IgD-negative memory B cell (primary cell): ENCODE results near the gene GGTLC2. TPM values are rescaled to one million over a fixed set of nuclear protein-coding genes. Genes with fewer than 3 reads are reported as not detected.
"Not testable (repeated sequence)": the region's sequence is repeated elsewhere in the genome, so short reads cannot be mapped to it uniquely, and the experiment has no call there.

Experiments used
- H3K27ac Mint-ChIP-seq, 3 donors: one replicate each; pipeline ENCODE4 v1.8.0; 2020 to 2022; ENCODE audit warnings: mild to moderate bottlenecking in 3 of 3, mixed read lengths in 3 of 3, moderate library complexity in 1 of 3
- H3K27me3 Mint-ChIP-seq: one replicate; pipeline ENCODE4 v1.8.0; 2021; ENCODE audit warnings: mixed read lengths
- H3K36me3 Mint-ChIP-seq: one replicate; pipeline ENCODE4 v1.8.0; 2020; ENCODE audit warnings: mild to moderate bottlenecking, mixed read lengths
- H3K4me1 Mint-ChIP-seq, 3 donors: one replicate each; pipeline ENCODE4 v1.8.0; 2020 to 2022; ENCODE audit warnings: mixed read lengths in 3 of 3, mild to moderate bottlenecking in 1 of 3
- H3K4me3 Mint-ChIP-seq, 4 donors: one replicate each; pipeline ENCODE4 v1.8.0; 2020 to 2022; ENCODE audit warnings: mild to moderate bottlenecking in 4 of 4, mixed read lengths in 4 of 4, moderate library complexity in 3 of 4
- H3K9me3 Mint-ChIP-seq, 3 donors: one replicate each; pipeline ENCODE4 v1.8.0; 2020 to 2021; ENCODE audit warnings: mixed read lengths in 3 of 3, mild to moderate bottlenecking in 1 of 3
- polyA plus RNA-seq: library from polyadenylated mRNA; unstranded; fragments of 300-500 nt; fragmentation: Illumina TruSeq; gene quantifications from one replicate; pipeline ENCODE4 v1.2.3, GENCODE V29; 2021

The GGTLC2 gene
- polyA plus RNA-seq, 1 donor from 2014 or later: not detected

DNA sequence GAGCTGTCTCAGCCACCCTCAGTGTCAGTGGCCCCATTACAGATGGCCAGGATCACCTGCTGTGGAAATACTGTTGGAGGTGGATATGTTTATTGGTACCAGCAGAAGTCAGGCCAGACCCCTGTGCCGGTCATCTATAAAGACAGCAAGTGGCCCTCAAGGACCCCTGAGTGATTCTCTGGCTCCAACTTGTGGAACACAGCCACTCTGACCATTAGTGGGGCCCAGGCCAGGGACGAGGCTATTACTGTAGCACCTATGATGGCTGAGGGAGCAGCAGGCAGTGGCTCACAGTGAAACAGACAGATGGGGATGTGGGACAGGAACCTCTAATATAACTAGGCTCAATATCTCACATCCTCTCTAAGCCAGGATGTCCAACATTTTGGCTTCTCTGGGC lies 25.5 kb upstream of the GGTLC2 start:
- H3K27ac Mint-ChIP-seq: no peak overlapping the region
- H3K27me3 Mint-ChIP-seq: peaks cover 8% of the 10 kb centered on the region
- peaks cover 7 to 11% (median 10%) of the 10 kb centered on the region in 3 donors for H3K4me1 Mint-ChIP-seq
- H3K36me3 Mint-ChIP-seq: no peaks in the 10 kb centered on the region
- peaks cover 0 to 4% (median 3%) of the 10 kb centered on the region in 3 donors for H3K9me3 Mint-ChIP-seq
- H3K4me3 Mint-ChIP-seq: no peak overlapping the region

DNA sequence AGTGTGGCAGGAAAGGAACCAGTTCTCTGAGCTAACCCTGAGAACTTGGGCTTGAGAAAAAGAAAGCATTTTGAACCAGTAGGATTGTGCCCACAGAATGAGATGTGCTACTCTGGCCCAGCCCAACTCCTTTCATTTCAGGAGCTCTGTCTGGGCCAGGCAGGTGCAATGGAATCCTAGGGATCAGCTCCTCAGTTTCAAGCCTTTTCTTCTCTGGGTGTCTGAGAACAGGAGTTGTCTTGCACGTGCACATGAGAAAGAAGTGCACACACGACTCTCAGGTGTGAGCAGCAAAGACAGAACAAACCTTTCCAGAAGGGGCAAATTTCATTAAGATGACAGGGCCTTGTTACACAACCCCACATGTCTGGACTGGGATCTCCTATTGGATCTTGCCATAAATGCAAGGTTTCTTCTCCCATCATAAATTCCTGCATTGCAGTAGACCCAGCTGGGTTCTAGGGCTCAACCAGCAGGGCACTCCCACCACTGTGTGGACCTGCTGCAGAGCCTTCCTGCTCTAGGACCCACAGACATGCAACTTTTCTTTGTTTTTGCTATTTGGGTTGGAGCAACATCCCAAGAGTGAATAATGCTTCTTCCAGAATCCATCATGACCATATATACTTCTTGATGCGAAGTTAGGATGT lies 24.5 kb upstream of the GGTLC2 start:
- Mint-ChIP-seq H3K27me3 (peaks cover 11% of the 10 kb centered on the region), H3K9me3 (peaks cover 0 to 4% (median 3%) of the 10 kb centered on the region in 3 donors), H3K4me3 (no peak overlapping the region), H3K4me1 (peaks cover 7 to 11% (median 10%) of the 10 kb centered on the region in 3 donors), H3K27ac (no peak overlapping the region), H3K36me3 (peaks cover 2% of the 10 kb centered on the region)

- peak overlapping the region in 1 of 4 donors; percentile 75 for H3K4me3 Mint-ChIP-seq
- H3K9me3 Mint-ChIP-seq, H3K27ac Mint-ChIP-seq, H3K27me3 Mint-ChIP-seq, H3K4me1 Mint-ChIP-seq, H3K36me3 Mint-ChIP-seq: not testable (repeated sequence)
Measured at GRCh38 chr22:22628546-22629495, 15.6 kb upstream of the GGTLC2 start.

- not testable (repeated sequence) for H3K36me3 Mint-ChIP-seq, H3K9me3 Mint-ChIP-seq, H3K4me1 Mint-ChIP-seq, H3K27ac Mint-ChIP-seq, H3K27me3 Mint-ChIP-seq
- peak overlapping the region in 1 of 4 donors; percentile 22 for H3K4me3 Mint-ChIP-seq
Measured at GRCh38 chr22:22631223-22631652, 13.2 kb upstream of the GGTLC2 start.

- not testable (repeated sequence) for H3K36me3 Mint-ChIP-seq, H3K4me1 Mint-ChIP-seq, H3K4me3 Mint-ChIP-seq, H3K27me3 Mint-ChIP-seq, H3K27ac Mint-ChIP-seq, H3K9me3 Mint-ChIP-seq
Measured at GRCh38 chr22:22632226-22632625, 12.2 kb upstream of the GGTLC2 start.

- H3K9me3 Mint-ChIP-seq, H3K4me3 Mint-ChIP-seq, H3K4me1 Mint-ChIP-seq, H3K27ac Mint-ChIP-seq, H3K27me3 Mint-ChIP-seq, H3K36me3 Mint-ChIP-seq: not testable (repeated sequence)
Measured at GRCh38 chr22:22633533-22633932, 10.9 kb upstream of the GGTLC2 start.

DNA sequence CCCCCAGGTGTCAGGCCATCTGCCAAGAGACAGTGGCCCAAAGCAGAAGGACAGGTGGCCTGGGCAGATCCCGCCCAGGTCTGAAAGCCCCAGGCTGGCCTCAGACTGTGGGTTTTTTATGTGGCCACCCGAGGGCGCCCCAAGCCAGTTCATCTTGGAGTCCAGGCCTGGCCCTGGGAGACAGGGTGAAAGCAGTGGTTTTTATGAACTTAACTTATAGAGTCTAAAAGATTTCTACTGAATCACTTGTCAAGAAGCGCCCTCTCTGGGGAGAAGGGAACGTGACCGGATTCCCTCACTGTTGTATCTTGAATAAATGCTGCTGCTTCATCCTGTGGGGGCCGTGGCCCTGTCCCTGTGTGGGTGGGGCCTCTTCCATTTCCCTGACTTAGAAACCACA lies 8.2 kb upstream of the GGTLC2 start:
- H3K27me3 Mint-ChIP-seq, H3K9me3 Mint-ChIP-seq, H3K4me3 Mint-ChIP-seq, H3K36me3 Mint-ChIP-seq, H3K4me1 Mint-ChIP-seq, H3K27ac Mint-ChIP-seq: not testable (repeated sequence)

DNA sequence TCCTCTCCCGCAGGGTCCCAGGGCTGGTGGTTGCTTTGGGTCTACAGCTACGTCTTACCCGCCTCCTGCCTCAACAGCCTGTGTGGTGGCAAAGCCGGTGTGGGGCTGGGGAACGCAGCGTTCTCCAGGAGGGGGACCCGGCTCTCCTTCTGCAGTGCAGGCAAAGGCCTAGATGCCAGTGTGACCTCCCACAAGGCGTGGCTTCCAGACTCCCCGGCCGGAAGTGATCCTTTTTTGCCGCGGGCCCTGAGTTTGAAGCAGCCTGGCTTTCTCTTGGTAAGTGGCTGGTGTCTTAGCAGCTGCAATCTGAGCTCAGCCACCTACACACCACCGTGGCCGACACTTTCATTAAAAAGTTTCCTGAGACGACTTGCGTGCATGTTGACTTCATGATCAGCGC lies 6.1 kb upstream of the GGTLC2 start:
- H3K4me3 Mint-ChIP-seq, H3K9me3 Mint-ChIP-seq, H3K27ac Mint-ChIP-seq, H3K27me3 Mint-ChIP-seq, H3K4me1 Mint-ChIP-seq, H3K36me3 Mint-ChIP-seq: not testable (repeated sequence)

- not testable (repeated sequence) for H3K4me3 Mint-ChIP-seq, H3K27me3 Mint-ChIP-seq, H3K9me3 Mint-ChIP-seq, H3K27ac Mint-ChIP-seq, H3K4me1 Mint-ChIP-seq, H3K36me3 Mint-ChIP-seq
Measured at GRCh38 chr22:22642255-22642654, 2.2 kb upstream of the GGTLC2 start.

DNA sequence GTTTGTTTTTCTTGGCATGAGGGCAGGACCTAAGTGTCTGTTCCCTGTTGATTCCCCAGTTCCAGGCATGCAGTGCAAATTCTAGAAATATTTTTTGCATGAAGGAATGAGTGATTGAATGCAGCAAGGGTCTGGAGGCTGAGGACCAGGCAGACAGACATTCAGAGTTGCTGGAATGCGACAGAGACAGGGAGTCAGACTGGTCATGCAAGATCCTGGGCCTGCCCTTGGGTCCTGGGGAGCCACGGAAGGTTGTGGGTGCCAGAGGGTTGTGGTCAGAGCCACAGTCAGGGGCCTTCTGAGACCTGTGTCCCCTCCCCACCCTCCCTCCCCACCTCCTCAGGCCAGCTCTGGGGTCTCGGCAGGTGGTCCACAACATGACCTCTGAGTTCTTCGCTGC lies 1.6 kb downstream of the GGTLC2 start:
- not testable (repeated sequence) for H3K27me3 Mint-ChIP-seq, H3K9me3 Mint-ChIP-seq, H3K4me3 Mint-ChIP-seq, H3K4me1 Mint-ChIP-seq, H3K27ac Mint-ChIP-seq, H3K36me3 Mint-ChIP-seq

GRCh38 chr22:22647952-22648351 lies 3.5 kb downstream of the GGTLC2 start:
- not testable (repeated sequence) for H3K27ac Mint-ChIP-seq, H3K27me3 Mint-ChIP-seq, H3K4me3 Mint-ChIP-seq, H3K4me1 Mint-ChIP-seq, H3K36me3 Mint-ChIP-seq, H3K9me3 Mint-ChIP-seq

GRCh38 chr22:22648863-22649536 lies 4.6 kb downstream of the GGTLC2 start:
- H3K27ac Mint-ChIP-seq, H3K9me3 Mint-ChIP-seq, H3K4me1 Mint-ChIP-seq, H3K27me3 Mint-ChIP-seq, H3K4me3 Mint-ChIP-seq, H3K36me3 Mint-ChIP-seq: not testable (repeated sequence)

DNA sequence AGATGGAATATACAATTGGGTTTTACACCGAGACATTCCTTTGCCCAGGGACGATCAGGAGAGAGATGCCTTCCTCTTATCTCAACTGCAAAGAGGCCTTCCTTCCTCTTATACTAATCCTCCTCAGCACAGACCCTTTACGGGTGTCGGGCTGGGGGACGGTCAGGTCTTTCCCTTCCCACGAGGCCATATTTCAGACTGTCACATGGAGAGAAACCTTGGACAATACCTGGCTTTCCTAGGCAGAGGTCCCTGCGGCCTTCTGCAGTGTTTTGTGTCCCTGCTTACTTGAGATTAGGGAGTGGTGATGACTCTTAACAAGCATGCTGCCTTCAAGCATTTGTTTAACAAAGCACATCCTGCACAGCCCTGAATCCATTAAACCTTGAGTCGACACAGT lies 5.3 kb downstream of the GGTLC2 start:
- H3K4me3 Mint-ChIP-seq, H3K27me3 Mint-ChIP-seq, H3K36me3 Mint-ChIP-seq: not testable (repeated sequence)

DNA sequence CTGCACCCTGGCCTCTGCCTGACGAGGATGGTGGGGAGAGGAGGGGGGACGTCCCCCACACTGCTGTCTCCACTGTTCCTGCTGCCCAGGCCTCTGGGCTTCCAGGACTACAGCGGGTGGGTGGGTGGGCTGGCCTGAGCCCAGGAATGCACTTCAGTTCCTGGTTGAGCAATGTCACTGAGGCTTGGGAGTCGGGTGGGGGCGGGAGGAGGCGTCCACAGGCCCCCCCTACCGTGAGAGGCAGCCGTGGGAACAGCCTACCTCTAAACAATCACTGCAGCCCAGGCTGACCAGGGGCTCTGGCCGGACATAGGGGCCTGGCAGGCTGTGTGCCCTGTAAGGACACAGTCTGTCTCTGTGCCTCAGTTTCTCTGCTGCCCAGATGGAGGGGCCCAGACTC lies 6.0 kb downstream of the GGTLC2 start:
- H3K36me3 Mint-ChIP-seq, H3K27me3 Mint-ChIP-seq, H3K4me1 Mint-ChIP-seq, H3K4me3 Mint-ChIP-seq, H3K27ac Mint-ChIP-seq, H3K9me3 Mint-ChIP-seq: not testable (repeated sequence)

More for the DNA sequence above, 5.3 kb downstream of the GGTLC2 start:
- H3K9me3 Mint-ChIP-seq, H3K27ac Mint-ChIP-seq, H3K4me1 Mint-ChIP-seq: not testable (repeated sequence)

DNA sequence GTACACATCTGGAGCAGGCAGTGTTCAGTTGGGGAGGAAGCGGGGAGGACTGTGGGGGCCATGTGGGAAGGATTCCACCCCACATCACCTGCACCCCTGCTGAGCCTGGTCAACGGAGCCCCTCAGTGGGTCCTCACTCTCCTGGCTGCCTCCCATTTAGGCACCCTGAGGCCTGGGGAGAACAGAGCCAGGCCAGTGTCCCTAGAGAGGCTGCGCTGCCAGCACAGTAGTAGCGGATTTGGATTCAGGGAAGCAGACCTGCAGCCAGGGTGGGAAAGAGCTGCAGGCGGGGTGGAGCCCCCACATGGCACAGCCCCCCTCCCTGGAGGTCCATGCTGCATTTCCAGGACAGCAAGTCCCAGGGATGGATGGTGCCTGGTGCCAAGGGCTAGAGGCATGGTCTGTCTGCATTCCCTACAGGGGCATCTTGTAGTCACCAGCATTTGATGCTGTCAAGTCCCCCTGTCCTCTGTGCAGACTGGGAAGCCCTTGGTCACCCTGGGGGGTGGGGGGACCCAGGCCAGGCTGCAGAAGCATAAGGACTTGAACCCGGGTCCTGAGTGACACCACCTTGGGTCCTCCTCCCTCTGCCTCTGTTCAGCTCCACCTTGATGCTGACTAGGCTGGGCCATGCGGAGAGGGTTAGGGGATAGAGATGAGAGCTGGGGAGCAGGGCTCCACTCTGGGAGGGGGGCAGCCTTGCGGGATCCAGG lies 6.5 kb downstream of the GGTLC2 start:
- not testable (repeated sequence) for H3K9me3 Mint-ChIP-seq

More for the DNA sequence above, 6.5 kb downstream of the GGTLC2 start:
- not testable (repeated sequence) for H3K27ac Mint-ChIP-seq, H3K27me3 Mint-ChIP-seq, H3K36me3 Mint-ChIP-seq, H3K4me1 Mint-ChIP-seq, H3K4me3 Mint-ChIP-seq
